Fibroblast of lung (primary cell): Measurements from ENCODE around the gene FNTB. TPM values are rescaled to one million over a fixed set of nuclear protein-coding genes. Genes with fewer than 3 reads are reported as not detected.

Experiments
- DNase-seq, 2 donors: peaks; one replicate each; pipeline versions ENCODE4 v3.0.0 to v3.0.0-alpha.2; 2010; ENCODE audit warnings: low read depth in 2 of 2
- H2AFZ ChIP-seq: 2 replicates; pipeline ENCODE4 v1.5.1; 2012; ENCODE audit warnings: low read length, control low read depth, inconsistent platforms
- H3K27ac ChIP-seq: 2 replicates; pipeline ENCODE4 v1.5.1; 2011; ENCODE audit warnings: low read length, control low read depth; ENCODE audit not compliant: insufficient read depth
- H3K27me3 ChIP-seq: 2 replicates; pipeline ENCODE4 v1.5.1; 2011; ENCODE audit warnings: mild to moderate bottlenecking, low read length; ENCODE audit not compliant: control insufficient read depth, insufficient read depth
- H3K36me3 ChIP-seq: 2 replicates; pipeline ENCODE4 v1.5.1; 2011; ENCODE audit warnings: low read length; ENCODE audit not compliant: control insufficient read depth, insufficient read depth
- H3K4me1 ChIP-seq: 2 replicates; pipeline ENCODE4 v1.5.1; 2011; ENCODE audit warnings: low read length; ENCODE audit not compliant: control insufficient read depth, insufficient read depth; ENCODE audit errors: extremely low read depth
- H3K4me2 ChIP-seq: 2 replicates; pipeline ENCODE4 v1.5.1; 2011; ENCODE audit warnings: low read length, control low read depth; ENCODE audit not compliant: insufficient read depth; ENCODE audit errors: extremely low read depth
- H3K4me3 ChIP-seq, 4 experiments: fragments of 200-600 bp in 1 of 4; sonication (generic) in 1 of 4; replicated peaks in 1 of 4; 2 replicates each; pipeline ENCODE4 v1.5.1; 2011 to 2016; ENCODE audit warnings: low read length in 4 of 4, low read depth in 3 of 4, mild to moderate bottlenecking in 3 of 4, control low read depth in 2 of 4, inconsistent platforms in 1 of 4, mixed read lengths in 1 of 4; ENCODE audit not compliant: insufficient read depth in 1 of 4; ENCODE audit errors: control extremely low read depth in 1 of 4
- H3K79me2 ChIP-seq: 2 replicates; pipeline ENCODE4 v1.5.1; 2012; ENCODE audit warnings: mild to moderate bottlenecking, low read length, inconsistent platforms; ENCODE audit not compliant: control insufficient read depth, insufficient read depth
- H3K9ac ChIP-seq: 2 replicates; pipeline ENCODE4 v1.5.1; 2011; ENCODE audit warnings: mild to moderate bottlenecking, low read length, control low read depth; ENCODE audit not compliant: insufficient read depth
- H3K9me3 ChIP-seq: 2 replicates; pipeline ENCODE4 v1.5.1; 2012; ENCODE audit warnings: low read depth, low read length; ENCODE audit not compliant: control insufficient read depth, insufficient read depth
- H4K20me1 ChIP-seq: 2 replicates; pipeline ENCODE4 v1.5.1; 2011; ENCODE audit warnings: low read length; ENCODE audit not compliant: control insufficient read depth, insufficient read depth; ENCODE audit errors: extremely low read depth
- EZH2 ChIP-seq: IDR thresholded peaks from 2 replicates; pipeline ENCODE4 v1.5.1; 2012; ENCODE audit warnings: low read length, control low read depth, mild to moderate bottlenecking; ENCODE audit errors: missing control alignments
- polyA plus RNA-seq, 2 donors: library from polyadenylated mRNA; depleted of rRNA in 1 of 2; stranded (reverse) in 1 of 2; unstranded in 1 of 2; fragments of >200 nt; gene quantifications; 2 replicates each; pipeline ENCODE4 v1.2.1, GENCODE V29; 2011 to 2012; ENCODE audit warnings: missing spikeins in 1 of 2
- total RNA-seq: library from RNA; depleted of rRNA; stranded (reverse); fragments of >200 nt; gene quantifications from 2 replicates; pipeline ENCODE4 v1.2.1, GENCODE V29; 2014
- TF ChIP-seq, protein P1 (sequence below), 2 donors: IDR thresholded peaks in 1 of 2; conservative IDR thresholded peaks in 1 of 2; 1 replicate in 1 of 2; 2 replicates in 1 of 2; pipeline ENCODE4 v1.5.1; 2011 to 2012; ENCODE audit warnings: low read length in 2 of 2, control low read depth in 1 of 2, inconsistent platforms in 1 of 2, low read depth in 1 of 2, mild to moderate bottlenecking in 1 of 2

Gene FNTB
- total and polyA plus RNA-seq, 2 donors (not counting 1 experiment from before 2014, with no cell fraction given) = 8.8 to 13.2 TPM

- Histone ChIP-seq H3K27ac (no peak overlapping the region), H3K4me3 (no peak overlapping the region), H3K4me2 (no peak overlapping the region), H3K9me3 (no peaks in the 10 kb centered on the region), H3K27me3 (no peaks in the 10 kb centered on the region), H3K36me3 (no peaks in the 10 kb centered on the region), H2AFZ (no peak overlapping the region), H4K20me1 (no peaks in the 10 kb centered on the region), H3K4me1 (no peaks in the 10 kb centered on the region), H3K9ac (no peak overlapping the region), H3K79me2 (no peaks in the 10 kb centered on the region)
- peak; percentile 83 for DNase-seq
- TF ChIP-seq, protein P1, sequence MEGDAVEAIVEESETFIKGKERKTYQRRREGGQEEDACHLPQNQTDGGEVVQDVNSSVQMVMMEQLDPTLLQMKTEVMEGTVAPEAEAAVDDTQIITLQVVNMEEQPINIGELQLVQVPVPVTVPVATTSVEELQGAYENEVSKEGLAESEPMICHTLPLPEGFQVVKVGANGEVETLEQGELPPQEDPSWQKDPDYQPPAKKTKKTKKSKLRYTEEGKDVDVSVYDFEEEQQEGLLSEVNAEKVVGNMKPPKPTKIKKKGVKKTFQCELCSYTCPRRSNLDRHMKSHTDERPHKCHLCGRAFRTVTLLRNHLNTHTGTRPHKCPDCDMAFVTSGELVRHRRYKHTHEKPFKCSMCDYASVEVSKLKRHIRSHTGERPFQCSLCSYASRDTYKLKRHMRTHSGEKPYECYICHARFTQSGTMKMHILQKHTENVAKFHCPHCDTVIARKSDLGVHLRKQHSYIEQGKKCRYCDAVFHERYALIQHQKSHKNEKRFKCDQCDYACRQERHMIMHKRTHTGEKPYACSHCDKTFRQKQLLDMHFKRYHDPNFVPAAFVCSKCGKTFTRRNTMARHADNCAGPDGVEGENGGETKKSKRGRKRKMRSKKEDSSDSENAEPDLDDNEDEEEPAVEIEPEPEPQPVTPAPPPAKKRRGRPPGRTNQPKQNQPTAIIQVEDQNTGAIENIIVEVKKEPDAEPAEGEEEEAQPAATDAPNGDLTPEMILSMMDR (conservative IDR thresholded peaks at IDR 0.05 in 1 of 2, IDR thresholded peaks at IDR 0.05 in 1 of 2; ENCODE audit: low read depth in 1 of 2, low read length in 2 of 2) = peak; percentile 66 to 73
- no peak for TF ChIP-seq EZH2
Measured at GRCh38 chr14:65019944-65020566, 33.4 kb downstream of the FNTB start.

- DNase-seq = no peak
- TF ChIP-seq EZH2 = no peak
- TF ChIP-seq, protein P1 (conservative IDR thresholded peaks at IDR 0.05 in 1 of 2, IDR thresholded peaks at IDR 0.05 in 1 of 2; ENCODE audit: low read depth in 1 of 2, low read length in 2 of 2) = no peak
- Histone ChIP-seq H3K9ac (no peak overlapping the region), H3K4me1 (peaks cover 2% of the 10 kb centered on the region), H2AFZ (no peak overlapping the region), H3K36me3 (peaks cover 7% of the 10 kb centered on the region), H3K9me3 (no peaks in the 10 kb centered on the region), H4K20me1 (no peaks in the 10 kb centered on the region), H3K27ac (no peak overlapping the region), H3K27me3 (no peaks in the 10 kb centered on the region), H3K4me3 (no peak overlapping the region), H3K4me2 (no peak overlapping the region), H3K79me2 (no peaks in the 10 kb centered on the region)
Measured at GRCh38 chr14:65024957-65025356, 38.3 kb downstream of the FNTB start.

- peak in 1 of 2 donors; percentile 39 for DNase-seq
- H3K9ac ChIP-seq = no peak overlapping the region
Measured at GRCh38 chr14:65025818-65026217, 39.1 kb downstream of the FNTB start.

More at GRCh38 chr14:65025818-65026217, 39.1 kb downstream of the FNTB start:
- Histone ChIP-seq H4K20me1 (no peaks in the 10 kb centered on the region), H3K9me3 (no peaks in the 10 kb centered on the region), H3K4me3 (peak overlapping the region in 1 of 4 experiments; percentile 6), H3K79me2 (no peaks in the 10 kb centered on the region), H3K27ac (no peak overlapping the region), H3K36me3 (peaks cover 7% of the 10 kb centered on the region), H3K4me2 (peak overlapping the region; percentile 75), H3K27me3 (no peaks in the 10 kb centered on the region), H3K4me1 (peaks cover 2% of the 10 kb centered on the region), H2AFZ (no peak overlapping the region)
- no peak for TF ChIP-seq EZH2
- TF ChIP-seq, protein P1 (conservative IDR thresholded peaks at IDR 0.05 in 1 of 2, IDR thresholded peaks at IDR 0.05 in 1 of 2; ENCODE audit: low read depth in 1 of 2, low read length in 2 of 2) = no peak
